Activated naive CD8-positive, alpha-beta T cell treated with anti-CD3 and anti-CD28 coated beads for 36 hours (primary cell): ENCODE results near the gene MEIOC. TPM values are rescaled to one million over a fixed set of nuclear protein-coding genes. Genes with fewer than 3 reads are reported as not detected.

Experiments used
- DNase-seq: peaks from one replicate; pipeline ENCODE4 v3.0.0; 2021
- H3K27ac Mint-ChIP-seq: one replicate; pipeline ENCODE4 v1.8.0; 2022; ENCODE audit warnings: mild to moderate bottlenecking, moderate library complexity, mixed read lengths
- H3K27me3 Mint-ChIP-seq: one replicate; pipeline ENCODE4 v1.8.0; 2022; ENCODE audit warnings: mild to moderate bottlenecking, mixed read lengths
- H3K36me3 Mint-ChIP-seq: one replicate; pipeline ENCODE4 v1.8.0; 2021; ENCODE audit warnings: mild to moderate bottlenecking, mixed read lengths
- H3K4me1 Mint-ChIP-seq: one replicate; pipeline ENCODE4 v1.8.0; 2021; ENCODE audit warnings: mixed read lengths
- H3K4me3 Mint-ChIP-seq: one replicate; pipeline ENCODE4 v1.8.0; 2022; ENCODE audit warnings: mild to moderate bottlenecking, moderate library complexity, mixed read lengths
- H3K9me3 Mint-ChIP-seq: one replicate; pipeline ENCODE4 v1.8.0; 2022; ENCODE audit warnings: mixed read lengths
- total RNA-seq, 2 experiments: library from RNA; stranded (reverse); gene quantifications; one replicate each; pipeline ENCODE4 v1.2.3, GENCODE V29; 2021

The MEIOC gene
- total RNA-seq, 2 experiments from 2014 or later = 0.19 to 0.30 TPM

- Mint-ChIP-seq H3K27ac (no peak overlapping the region), H3K36me3 (peaks cover 19% of the 10 kb centered on the region), H3K4me3 (no peak overlapping the region), H3K9me3 (no peaks in the 10 kb centered on the region), H3K27me3 (no peaks in the 10 kb centered on the region), H3K4me1 (no peaks in the 10 kb centered on the region)
- DNase-seq = no peak
These were observed 66.0 kb downstream of the MEIOC start for GRCh38 chr17:44722254-44722653.

Other genes with a start within 250 kb of the MEIOC start
- 10 to 100 TPM; 34.9 to 36.2 TPM for gene GPATCH8, start 153.1 kb upstream of the MEIOC start, total RNA-seq
- not detected for gene FZD2, start 99.0 kb upstream of the MEIOC start, total RNA-seq
- 10 to 100 TPM; 34.4 to 36.7 TPM for gene CCDC43, start 33.3 kb downstream of the MEIOC start, total RNA-seq
- gene DBF4B, start 52.2 kb downstream of the MEIOC start, total RNA-seq = 10 to 100 TPM; 21.9 to 24.6 TPM
- under 1 TPM; 0.10 TPM for gene ADAM11, start 102.5 kb downstream of the MEIOC start, total RNA-seq
- 1 to 10 TPM; 6.9 to 7.8 TPM for gene GJC1, start 173.8 kb downstream of the MEIOC start, total RNA-seq
- gene HIGD1B, start 191.4 kb downstream of the MEIOC start, total RNA-seq = not detected
- 100 to 1,000 TPM; 258 TPM for gene EFTUD2, start 243.0 kb downstream of the MEIOC start, total RNA-seq